ENCODE data around the gene S100A5. TPM values are rescaled to one million over a fixed set of nuclear protein-coding genes. Genes with fewer than 3 reads are reported as not detected.

Gene S100A5
- total RNA-seq, 4 donors from 2014 or later: not detected

DNA sequence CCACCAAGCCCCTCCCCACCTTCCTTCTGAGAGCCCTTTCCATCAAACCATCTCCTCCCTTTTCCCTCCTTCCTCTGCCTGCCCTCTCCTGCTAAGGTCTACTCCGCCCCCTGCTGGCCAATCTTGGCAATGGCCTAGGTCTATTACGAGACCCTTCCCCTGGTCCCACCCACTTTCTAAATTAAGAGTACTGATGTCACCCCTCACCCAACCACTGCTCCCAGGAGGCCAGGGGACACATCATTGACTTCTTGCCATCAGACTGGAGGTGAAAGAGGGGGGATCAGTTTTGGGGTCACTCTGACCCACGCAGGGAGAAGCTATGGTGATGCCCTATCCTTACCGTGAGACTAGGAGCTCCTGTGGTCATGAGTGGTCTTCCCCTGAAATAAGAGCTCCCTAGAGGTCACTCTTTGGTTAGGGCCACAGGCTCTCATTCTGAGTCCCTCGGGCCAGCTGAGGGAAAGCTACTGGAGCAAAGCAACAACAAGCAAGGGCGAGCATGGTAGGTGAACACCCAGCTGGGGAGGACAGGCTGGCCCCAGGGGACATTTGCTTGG lies 45.7 kb downstream of the S100A5 start:
- peaks cover 13 to 14% of the 10 kb centered on the region in 2 donors for H3K4me1 ChIP-seq
- ATAC-seq (no peak), DNase-seq (peak; percentile 35 to 67)
- H3K27ac ChIP-seq: no peak overlapping the region
- in situ Hi-C loops (cut with MboI; ENCODE audit: low sequenced_read_pairs in 4 of 4): loop anchor here (5.0 to 10.0 kb wide), 2 partner anchors 140 to 143 kb away; partner anchors contain the start of gene S100A9 (in 1 of the 4)
- H3K27me3 ChIP-seq: no peaks in the 10 kb centered on the region
- intact Hi-C loops (cut with DNase I; ENCODE audit: low total_unique reads): loop anchor here (1.0 kb wide), 2 partner anchors 30 to 143 kb away; no protein-coding TSS in a partner anchor
- no peaks in the 10 kb centered on the region for H3K36me3 ChIP-seq
- no peak overlapping the region for H3K4me3 ChIP-seq
- H3K9me3 ChIP-seq: no peaks in the 10 kb centered on the region
- TF ChIP-seq, protein P1, sequence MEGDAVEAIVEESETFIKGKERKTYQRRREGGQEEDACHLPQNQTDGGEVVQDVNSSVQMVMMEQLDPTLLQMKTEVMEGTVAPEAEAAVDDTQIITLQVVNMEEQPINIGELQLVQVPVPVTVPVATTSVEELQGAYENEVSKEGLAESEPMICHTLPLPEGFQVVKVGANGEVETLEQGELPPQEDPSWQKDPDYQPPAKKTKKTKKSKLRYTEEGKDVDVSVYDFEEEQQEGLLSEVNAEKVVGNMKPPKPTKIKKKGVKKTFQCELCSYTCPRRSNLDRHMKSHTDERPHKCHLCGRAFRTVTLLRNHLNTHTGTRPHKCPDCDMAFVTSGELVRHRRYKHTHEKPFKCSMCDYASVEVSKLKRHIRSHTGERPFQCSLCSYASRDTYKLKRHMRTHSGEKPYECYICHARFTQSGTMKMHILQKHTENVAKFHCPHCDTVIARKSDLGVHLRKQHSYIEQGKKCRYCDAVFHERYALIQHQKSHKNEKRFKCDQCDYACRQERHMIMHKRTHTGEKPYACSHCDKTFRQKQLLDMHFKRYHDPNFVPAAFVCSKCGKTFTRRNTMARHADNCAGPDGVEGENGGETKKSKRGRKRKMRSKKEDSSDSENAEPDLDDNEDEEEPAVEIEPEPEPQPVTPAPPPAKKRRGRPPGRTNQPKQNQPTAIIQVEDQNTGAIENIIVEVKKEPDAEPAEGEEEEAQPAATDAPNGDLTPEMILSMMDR (IDR thresholded peaks at IDR 0.05 in 4 of 5, conservative IDR thresholded peaks at IDR 0.05 in 1 of 5): peak; percentile 91 to 97 (median 94)
- TF ChIP-seq POLR2A (IDR thresholded peaks at IDR 0.05): no peak

DNA sequence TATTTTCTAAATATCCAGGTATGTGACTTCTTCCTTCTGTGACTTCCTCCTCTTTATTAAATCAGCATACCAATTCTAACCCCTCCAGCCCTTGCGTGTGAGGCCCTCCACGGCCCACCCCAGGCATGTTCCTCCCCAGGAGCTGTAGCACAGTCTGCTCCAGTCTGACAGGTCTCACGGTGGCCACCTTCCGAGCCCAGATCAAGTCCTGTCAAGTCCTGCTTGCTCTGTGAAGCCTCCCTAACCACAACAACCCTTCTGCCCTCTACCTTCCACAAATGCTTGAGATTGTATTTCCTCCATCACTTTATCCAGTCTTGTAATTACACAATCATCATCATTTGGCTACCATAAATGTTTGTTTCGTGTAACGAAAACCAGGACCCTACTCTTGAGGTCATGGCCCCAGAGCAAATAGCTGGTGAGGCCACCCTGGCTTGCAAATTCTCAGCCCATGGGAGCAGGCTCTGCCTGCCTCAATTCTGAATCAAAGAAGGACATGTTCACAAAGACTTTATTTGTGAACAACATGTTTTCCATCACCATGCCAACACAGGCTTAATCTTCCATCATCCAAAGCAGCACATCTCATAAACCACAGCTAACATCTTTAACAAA lies 47.3 kb downstream of the S100A5 start:
- Histone ChIP-seq H3K9me3 (no peaks in the 10 kb centered on the region), H3K27ac (no peak overlapping the region), H3K27me3 (no peaks in the 10 kb centered on the region), H3K36me3 (no peaks in the 10 kb centered on the region), H3K4me1 (peaks cover 26 to 28% of the 10 kb centered on the region in 2 donors), H3K4me3 (no peak overlapping the region)
- in situ Hi-C loops (cut with MboI; ENCODE audit: low sequenced_read_pairs in 4 of 4): loop anchor here in 2 of 4 donors (5.0 to 10.0 kb wide), 2 partner anchors 139 to 141 kb away; partner anchors contain the start of gene S100A9 (in 1 of the 2)
- ATAC-seq (no peak), DNase-seq (no peak)
- intact Hi-C loops (cut with DNase I; ENCODE audit: low total_unique reads): no loop called here
- TF ChIP-seq POLR2A (IDR thresholded peaks at IDR 0.05): no peak
- TF ChIP-seq, protein P1 (IDR thresholded peaks at IDR 0.05 in 4 of 5, conservative IDR thresholded peaks at IDR 0.05 in 1 of 5): no peak

DNA sequence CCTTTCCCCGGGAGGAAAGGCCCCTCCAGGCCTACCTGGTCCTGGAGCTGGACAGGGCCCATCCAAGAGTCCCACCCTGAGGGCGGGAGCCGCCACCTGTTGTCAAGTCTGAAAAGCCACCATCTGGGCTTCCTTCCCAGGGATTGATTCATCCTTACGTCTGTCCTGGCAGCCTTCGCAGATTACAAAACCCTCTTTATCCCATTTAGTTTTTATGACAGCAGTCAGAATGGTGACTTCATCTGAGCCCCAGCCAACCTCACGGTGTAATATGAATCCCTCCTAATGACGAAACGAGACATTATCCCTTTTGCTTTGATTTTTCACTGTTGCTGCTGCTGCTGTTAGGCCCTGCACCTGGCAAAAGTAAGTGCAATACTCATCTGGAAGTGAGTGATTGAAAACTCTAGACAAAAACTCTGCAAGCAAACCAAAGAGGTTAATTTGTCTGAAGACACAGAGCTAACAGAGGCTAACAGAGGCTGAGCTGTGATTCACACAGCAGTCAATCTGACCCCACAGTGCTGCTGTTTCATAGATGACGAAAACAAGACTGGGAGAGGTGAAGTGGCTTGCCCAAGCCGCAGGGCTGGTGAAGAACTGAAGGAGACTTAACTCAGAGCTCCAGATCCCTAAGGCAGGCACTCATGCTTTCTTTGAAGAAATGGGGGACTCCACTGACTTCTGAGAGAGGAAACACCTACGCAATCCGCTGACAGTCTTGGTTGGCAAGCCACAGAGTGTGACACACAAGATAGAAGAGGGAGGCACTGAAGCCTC lies 50.3 kb downstream of the S100A5 start:
- DNase-seq (peak; percentile 92 to 96), ATAC-seq (peak; percentile 95 to 97)
- no peak for TF ChIP-seq POLR2A (IDR thresholded peaks at IDR 0.05)
- TF ChIP-seq, protein P1 (IDR thresholded peaks at IDR 0.05 in 4 of 5, conservative IDR thresholded peaks at IDR 0.05 in 1 of 5): no peak
- Histone ChIP-seq H3K27ac (peak overlapping the region; percentile 82 to 90 (median 86)), H3K4me3 (no peak overlapping the region), H3K27me3 (no peaks in the 10 kb centered on the region), H3K9me3 (no peaks in the 10 kb centered on the region), H3K4me1 (peaks cover 27 to 30% of the 10 kb centered on the region in 2 donors), H3K36me3 (no peaks in the 10 kb centered on the region)
- in situ Hi-C loops (cut with MboI; ENCODE audit: low sequenced_read_pairs in 4 of 4) (loop anchor here in 2 of 4 donors (5.0 to 10.0 kb wide), 2 partner anchors 136 to 138 kb away; partner anchors contain the start of gene S100A9 (in 1 of the 2)), intact Hi-C loops (cut with DNase I; ENCODE audit: low total_unique reads) (loop anchor here (1.0 to 2.0 kb wide), 2 partner anchors 76 to 96 kb away; no protein-coding TSS in a partner anchor)

DNA sequence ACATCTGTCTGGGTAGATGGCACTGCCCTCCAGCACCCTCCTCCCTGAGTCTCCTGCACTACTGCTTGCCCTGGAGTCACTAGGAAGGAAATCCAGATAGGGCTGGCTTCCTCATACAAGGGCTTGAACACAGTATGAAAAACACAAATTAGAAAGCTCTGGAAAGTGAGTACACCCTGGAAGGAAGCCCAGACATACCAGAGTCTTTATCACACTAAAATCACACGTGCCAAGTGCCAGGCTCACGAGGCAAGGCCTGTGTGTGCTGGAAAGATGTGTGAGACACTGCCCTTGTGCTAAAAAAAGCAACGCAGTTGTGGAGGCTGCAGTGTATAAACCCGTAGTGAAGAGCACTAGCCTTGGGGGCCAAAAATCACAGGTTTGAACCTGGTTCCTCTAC lies 52.0 kb downstream of the S100A5 start:
- DNase-seq (peak; percentile 69 to 72), ATAC-seq (peak; percentile 42 to 69)
- intact Hi-C loops (cut with DNase I; ENCODE audit: low total_unique reads) (loop anchor here (5.0 kb wide), 1 partner anchor 1369 kb away; no protein-coding TSS in a partner anchor), in situ Hi-C loops (cut with MboI; ENCODE audit: low sequenced_read_pairs in 4 of 4) (no loop called here)
- Histone ChIP-seq H3K36me3 (no peaks in the 10 kb centered on the region), H3K4me1 (peaks cover 23 to 27% of the 10 kb centered on the region in 2 donors), H3K27me3 (no peaks in the 10 kb centered on the region), H3K27ac (peak overlapping the region; percentile 82 to 90 (median 86)), H3K9me3 (no peaks in the 10 kb centered on the region), H3K4me3 (no peak overlapping the region)
- TF ChIP-seq POLR2A (IDR thresholded peaks at IDR 0.05): no peak
- TF ChIP-seq, protein P1 (IDR thresholded peaks at IDR 0.05 in 4 of 5, conservative IDR thresholded peaks at IDR 0.05 in 1 of 5): no peak

Data from gastrocnemius medialis (tissue), 4 donors.